Tibial nerve (tissue), 4 donors: ENCODE measurements around the gene PITRM1. TPM values are rescaled to one million over a fixed set of nuclear protein-coding genes. Genes with fewer than 3 reads are reported as not detected.

Source experiments
- DNase-seq, 2 donors: peaks; one replicate each; pipeline ENCODE4 v3.0.0-alpha.2; 2019; ENCODE audit warnings: low spot score in 2 of 2
- H3K27ac ChIP-seq, 4 donors: fragments of 200-600 bp; sonication (generic) in 3 of 4; one replicate each; pipeline ENCODE4 v1.5.1; 2017 to 2019; ENCODE audit warnings: mild to moderate bottlenecking in 1 of 4
- H3K27me3 ChIP-seq, 2 donors: fragments of 200-600 bp; sonication (generic) in 1 of 2; one replicate each; pipeline versions ENCODE4 v1.5.1 to v1.6.0; 2017 to 2019
- H3K36me3 ChIP-seq, 3 donors: fragments of 200-600 bp; sonication (generic); one replicate each; pipeline ENCODE4 v1.5.1; 2018 to 2019
- H3K4me1 ChIP-seq, 4 donors: fragments of 200-600 bp; sonication (generic) in 3 of 4; one replicate each; pipeline ENCODE4 v1.5.1; 2017 to 2019
- H3K4me3 ChIP-seq, 4 donors: fragments of 200-600 bp; sonication (generic) in 3 of 4; one replicate each; pipeline ENCODE4 v1.5.1; 2017 to 2019; ENCODE audit warnings: mild to moderate bottlenecking in 1 of 4, moderate library complexity in 1 of 4
- H3K9me3 ChIP-seq, 4 donors: fragments of 200-600 bp; sonication (generic) in 3 of 4; one replicate each; pipeline ENCODE4 v1.5.1; 2017 to 2019
- CTCF ChIP-seq, 5 experiments: fragments of 200-600 bp in 3 of 5; fragments of 450-650 bp in 2 of 5; sonication (generic) in 3 of 5; IDR thresholded peaks; one replicate each; pipeline ENCODE4 v1.5.1; 2016 to 2019; ENCODE audit warnings: antibody characterized with exemption in 5 of 5, mild to moderate bottlenecking in 3 of 5, moderate library complexity in 2 of 5
- EP300 ChIP-seq, 2 donors: sonication (generic); formaldehyde crosslinking; IDR thresholded peaks; one replicate each; pipeline ENCODE4 v1.6.1; 2017; ENCODE audit warnings: antibody characterized with exemption in 2 of 2, mild to moderate bottlenecking in 1 of 2
- POLR2A ChIP-seq, 2 donors: fragments of 450-650 bp; IDR thresholded peaks; one replicate each; pipeline ENCODE4 v1.6.1; 2017; ENCODE audit warnings: antibody characterized with exemption in 2 of 2, mild to moderate bottlenecking in 2 of 2, moderate library complexity in 2 of 2
- WGBS, 2 donors: methylation state at CpG; one replicate each; pipeline ENCODE4 v1.1.5; 2018; 5-methylcytosine and 5-hydroxymethylcytosine counted together
- total RNA-seq, 4 donors: library from RNA; depleted of rRNA; stranded (reverse); fragments of >200 nt; gene quantifications; one replicate each; pipeline ENCODE4 v1.1.0, GENCODE V29; 2016

PITRM1 gene
- total RNA-seq, 4 donors from 2014 or later, result 55.5 to 83.7 (median 59.7) TPM

GRCh38 chr10:3154666-3155065, 17.9 kb downstream of the PITRM1 start:
- TF ChIP-seq EP300 (IDR thresholded peaks at IDR 0.05) (no peak), CTCF (IDR thresholded peaks at IDR 0.05) (no peak)
- H3K36me3 ChIP-seq, result peaks cover 0 to 100% (median 26%) of the 10 kb centered on the region in 3 donors
- WGBS, 2 donors, result 91 to 94% methylated on average over 10 of the region's 10 CpGs

GRCh38 chr10:3152566-3152935, 20.0 kb downstream of the PITRM1 start:
- H3K4me1 ChIP-seq, result no peaks in the 10 kb centered on the region
- no peak overlapping the region for H3K27ac ChIP-seq
- no peak overlapping the region for H3K4me3 ChIP-seq
- H3K36me3 ChIP-seq, result peaks cover 0 to 100% (median 20%) of the 10 kb centered on the region in 3 donors
- no peak for TF ChIP-seq POLR2A (IDR thresholded peaks at IDR 0.05)
- no peak for TF ChIP-seq EP300 (IDR thresholded peaks at IDR 0.05)
- no peak for TF ChIP-seq CTCF (IDR thresholded peaks at IDR 0.05)
- DNase-seq, result no peak
- H3K9me3 ChIP-seq, result no peaks in the 10 kb centered on the region
- 84 to 97% methylated on average over 8 to 9 of the region's 9 CpGs for WGBS, 2 donors
- no peaks in the 10 kb centered on the region for H3K27me3 ChIP-seq

More at GRCh38 chr10:3154666-3155065, 17.9 kb downstream of the PITRM1 start:
- Histone ChIP-seq H3K27me3 (no peaks in the 10 kb centered on the region), H3K27ac (no peak overlapping the region), H3K4me3 (no peak overlapping the region), H3K9me3 (no peaks in the 10 kb centered on the region), H3K4me1 (no peaks in the 10 kb centered on the region)
- no peak for DNase-seq

GRCh38 chr10:3151889-3152565, 20.6 kb downstream of the PITRM1 start:
- TF ChIP-seq CTCF (IDR thresholded peaks at IDR 0.05) (no peak), EP300 (IDR thresholded peaks at IDR 0.05) (no peak), POLR2A (IDR thresholded peaks at IDR 0.05) (no peak)
- 92 to 96% methylated on average over 12 to 13 of the region's 13 CpGs for WGBS, 2 donors
- Histone ChIP-seq H3K27ac (no peak overlapping the region), H3K27me3 (no peaks in the 10 kb centered on the region), H3K9me3 (no peaks in the 10 kb centered on the region), H3K36me3 (peaks cover 0 to 100% (median 25%) of the 10 kb centered on the region in 3 donors), H3K4me1 (no peaks in the 10 kb centered on the region), H3K4me3 (no peak overlapping the region)
- no peak for DNase-seq

- Histone ChIP-seq H3K36me3 (peaks cover 0 to 100% (median 29%) of the 10 kb centered on the region in 3 donors), H3K27me3 (no peaks in the 10 kb centered on the region), H3K27ac (no peak overlapping the region), H3K4me1 (no peaks in the 10 kb centered on the region), H3K4me3 (no peak overlapping the region), H3K9me3 (no peaks in the 10 kb centered on the region)
- no peak for DNase-seq
- TF ChIP-seq CTCF (IDR thresholded peaks at IDR 0.05), result no peak
- TF ChIP-seq EP300 (IDR thresholded peaks at IDR 0.05), result no peak
- no peak for TF ChIP-seq POLR2A (IDR thresholded peaks at IDR 0.05)
- WGBS, 2 donors, result 89 to 91% methylated on average over 14 of the region's 14 CpGs
Measured at GRCh38 chr10:3150961-3151360, 21.6 kb downstream of the PITRM1 start.

GRCh38 chr10:3150366-3150765, 22.2 kb downstream of the PITRM1 start:
- H3K4me3 ChIP-seq, result no peak overlapping the region
- no peaks in the 10 kb centered on the region for H3K4me1 ChIP-seq
- H3K36me3 ChIP-seq, result peaks cover 0 to 100% (median 28%) of the 10 kb centered on the region in 3 donors
- no peaks in the 10 kb centered on the region for H3K9me3 ChIP-seq
- no peak for DNase-seq
- TF ChIP-seq CTCF (IDR thresholded peaks at IDR 0.05), result no peak
- no peak for TF ChIP-seq POLR2A (IDR thresholded peaks at IDR 0.05)
- no peak for TF ChIP-seq EP300 (IDR thresholded peaks at IDR 0.05)
- no peak overlapping the region for H3K27ac ChIP-seq
- H3K27me3 ChIP-seq, result no peaks in the 10 kb centered on the region
- 89 to 94% methylated on average over 13 of the region's 13 CpGs for WGBS, 2 donors
